HEK293T (cell line): ENCODE measurements around the gene CAPZB.

Experiments used
- ARNT ChIP-seq: fragments of 450-650 bp; IDR thresholded peaks from 2 replicates; pipeline ENCODE4 v1.6.1; 2017; ENCODE audit warnings: mild to moderate bottlenecking
- BHLHE40 ChIP-seq: fragments of 450-650 bp; IDR thresholded peaks from 2 replicates; pipeline ENCODE4 v1.6.1; 2016; ENCODE audit warnings: mild to moderate bottlenecking, moderate library complexity, borderline replicate concordance
- ELF4 ChIP-seq: fragments of 450-650 bp; IDR thresholded peaks from 2 replicates; pipeline ENCODE4 v1.6.1; 2017; ENCODE audit warnings: antibody characterized with exemption
- FOXA1 ChIP-seq: fragments of 450-650 bp; IDR thresholded peaks from 2 replicates; pipeline ENCODE4 v1.6.1; 2016; ENCODE audit warnings: mild to moderate bottlenecking
- FOXK2 ChIP-seq: fragments of 450-650 bp; IDR thresholded peaks from 2 replicates; pipeline ENCODE4 v1.6.1; 2016; ENCODE audit warnings: mild to moderate bottlenecking
- FOXM1 ChIP-seq: fragments of 450-650 bp; IDR thresholded peaks from 2 replicates; pipeline ENCODE4 v1.6.1; 2017; ENCODE audit warnings: mild to moderate bottlenecking, borderline replicate concordance
- HDGF ChIP-seq: fragments of 450-650 bp; IDR thresholded peaks from 2 replicates; pipeline ENCODE4 v1.6.1; 2017; ENCODE audit warnings: antibody characterized with exemption, borderline replicate concordance
- LEF1 ChIP-seq: fragments of 450-650 bp; IDR thresholded peaks from 2 replicates; pipeline ENCODE4 v1.6.1; 2017; ENCODE audit warnings: mild to moderate bottlenecking, borderline replicate concordance
- NFRKB ChIP-seq: fragments of 450-650 bp; IDR thresholded peaks from 2 replicates; pipeline ENCODE4 v1.6.1; 2016; ENCODE audit warnings: mild to moderate bottlenecking, moderate library complexity
- PKNOX1 ChIP-seq: fragments of 450-650 bp; IDR thresholded peaks from 2 replicates; pipeline ENCODE4 v1.6.1; 2016
- SP1 ChIP-seq: fragments of 450-650 bp; IDR thresholded peaks from 2 replicates; pipeline ENCODE4 v1.6.1; 2017
- SUZ12 ChIP-seq: fragments of 450-650 bp; IDR thresholded peaks from 2 replicates; pipeline ENCODE4 v1.6.1; 2016; ENCODE audit warnings: mild to moderate bottlenecking
- TARDBP ChIP-seq: fragments of 450-650 bp; IDR thresholded peaks from 2 replicates; pipeline ENCODE4 v1.6.1; 2016
- ZNF384 ChIP-seq: fragments of 450-650 bp; IDR thresholded peaks from 2 replicates; pipeline ENCODE4 v1.6.1; 2016

DNA sequence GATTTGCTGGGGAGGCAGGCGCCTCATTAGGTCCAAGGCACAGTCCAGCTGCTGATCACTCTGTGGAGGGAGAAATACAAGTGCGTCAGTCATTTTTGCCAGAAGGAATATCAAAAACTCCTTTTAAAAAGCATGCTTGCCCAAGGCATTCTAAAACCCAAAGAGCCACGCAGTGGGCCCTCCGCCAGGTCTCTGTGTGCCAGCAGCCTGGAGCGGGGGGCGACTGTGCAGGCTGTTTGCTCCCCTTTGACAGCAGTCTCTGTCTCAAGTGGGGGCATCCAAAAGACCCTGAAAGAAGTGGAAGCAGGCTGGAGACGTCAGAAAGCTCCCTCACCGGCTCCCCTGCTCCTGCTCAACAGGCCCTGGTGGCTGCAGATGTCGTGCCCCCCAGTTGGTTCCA lies 65.6 kb downstream of the CAPZB start:
- TF ChIP-seq SUZ12 (no peak), PKNOX1 (no peak), NFRKB (no peak), SP1 (no peak), ZNF384 (no peak), HDGF (no peak), TARDBP (no peak), FOXA1 (no peak), ELF4 (no peak), FOXM1 (no peak), FOXK2 (no peak), ARNT (no peak), LEF1 (no peak), BHLHE40 (no peak)
